SK-N-SH (cell line): ENCODE measurements around the gene PPP1R15B. TPM values are rescaled to one million over a fixed set of nuclear protein-coding genes. Genes with fewer than 3 reads are reported as not detected.

Experiments used
- CTCF ChIA-PET: fragments of 300-600, 350-600 bp; formaldehyde crosslinking; extraction: SDS; loops from one replicate; lab custom pipeline; 2021; lab: Yijun Ruan, JAX
- POLR2A ChIA-PET: fragments of 350-600 bp; sonication (Branson Sonifier 250); formaldehyde crosslinking; extraction: SDS; loops from one replicate; lab custom pipeline; 2020; ENCODE audit warnings: antibody characterized with exemption, inconsistent platforms; lab: Yijun Ruan, JAX
- DNase-seq: peaks from one replicate; pipeline ENCODE4 v3.0.0; 2012
- H2AFZ ChIP-seq: fragments of 200-600 bp; sonication (generic); 2 replicates; pipeline ENCODE4 v1.8.1; 2016; ENCODE audit warnings: antibody characterized with exemption, mild to moderate bottlenecking, low read depth
- H3F3A ChIP-seq: fragments of 200-600 bp; sonication (generic); replicated peaks from 2 replicates; pipeline ENCODE3; 2016; ENCODE audit warnings: antibody characterized with exemption, mild to moderate bottlenecking; ENCODE audit not compliant: insufficient read depth
- H3K27ac ChIP-seq, 2 experiments: fragments of 200-500 bp in 1 of 2; fragments of 200-600 bp in 1 of 2; sonication (Bioruptor generic) in 1 of 2; sonication (generic), shearing (Covaris generic) in 1 of 2; 2 replicates each; pipeline versions ENCODE4 v1.5.1 to v1.6.1; 2014 to 2016; ENCODE audit warnings: low read depth in 2 of 2, inconsistent platforms in 1 of 2, low read length in 1 of 2, mild to moderate bottlenecking in 1 of 2, mixed read lengths in 1 of 2
- H3K27me3 ChIP-seq: fragments of 200-600 bp; sonication (generic), shearing (Covaris generic); 2 replicates; pipeline ENCODE4 v1.6.1; 2016; ENCODE audit warnings: mixed run types; ENCODE audit not compliant: insufficient read depth
- H3K36me3 ChIP-seq, 2 experiments: fragments of 200-500 bp in 1 of 2; fragments of 200-600 bp in 1 of 2; sonication (Bioruptor generic) in 1 of 2; sonication (generic) in 1 of 2; replicated peaks in 1 of 2; 2 replicates each; pipeline versions ENCODE3 to v1.5.1; 2014 to 2016; ENCODE audit warnings: low read length in 1 of 2, mild to moderate bottlenecking in 1 of 2; ENCODE audit not compliant: insufficient read depth in 2 of 2, control insufficient read depth in 1 of 2
- H3K4me1 ChIP-seq, 2 experiments: fragments of 200-500 bp in 1 of 2; fragments of 200-600 bp in 1 of 2; sonication (Bioruptor generic) in 1 of 2; sonication (generic), shearing (Covaris generic) in 1 of 2; 2 replicates each; pipeline versions ENCODE4 v1.5.1 to v1.6.1; 2014 to 2016; ENCODE audit warnings: low read depth in 1 of 2, low read length in 1 of 2, mixed run types in 1 of 2; ENCODE audit not compliant: insufficient read depth in 2 of 2, control insufficient read depth in 1 of 2
- H3K4me2 ChIP-seq: fragments of 200-600 bp; sonication (generic), shearing (Covaris generic); 2 replicates; pipeline ENCODE4 v1.6.1; 2017; ENCODE audit warnings: mixed run types
- H3K4me3 ChIP-seq, 2 experiments: fragments of 200-500 bp in 1 of 2; fragments of 200-600 bp in 1 of 2; sonication (Bioruptor generic) in 1 of 2; sonication (generic), shearing (Covaris generic) in 1 of 2; 2 replicates each; pipeline versions ENCODE4 v1.5.1 to v1.8.1; 2014 to 2016; ENCODE audit warnings: low read depth in 2 of 2, inconsistent platforms in 1 of 2, low read length in 1 of 2, mild to moderate bottlenecking in 1 of 2, mixed read lengths in 1 of 2, moderate library complexity in 1 of 2
- H3K79me2 ChIP-seq: fragments of 200-600 bp; sonication (generic); 2 replicates; pipeline ENCODE4 v1.8.1; 2017; ENCODE audit warnings: mild to moderate bottlenecking; ENCODE audit not compliant: insufficient read depth
- H3K9ac ChIP-seq: fragments of 200-600 bp; sonication (generic); 2 replicates; pipeline ENCODE4 v1.6.1; 2017; ENCODE audit warnings: mixed run types
- H3K9me2 ChIP-seq: fragments of 200-600 bp; sonication (generic); 2 replicates; pipeline ENCODE4 v1.6.1; 2017; ENCODE audit warnings: mixed run types
- H3K9me3 ChIP-seq: fragments of 200-600 bp; sonication (generic); 2 replicates; pipeline ENCODE4 v1.6.1; 2017; ENCODE audit warnings: mixed run types, mild to moderate bottlenecking, moderate library complexity
- H4K20me1 ChIP-seq: fragments of 200-600 bp; sonication (generic); 2 replicates; pipeline ENCODE4 v1.6.1; 2017; ENCODE audit warnings: mild to moderate bottlenecking, mixed run types; ENCODE audit not compliant: insufficient read depth
- CHD2 ChIP-seq: fragments of 150-350 bp; IDR thresholded peaks from 2 replicates; pipeline ENCODE4 v1.6.1; 2018; ENCODE audit warnings: low read length; ENCODE audit not compliant: partially characterized antibody
- JUND ChIP-seq: IDR thresholded peaks from 2 replicates; pipeline ENCODE4 v1.4.0; 2012
- RAD21 ChIP-seq: IDR thresholded peaks from 2 replicates; pipeline ENCODE4 v1.6.1; 2012; ENCODE audit warnings: mild to moderate bottlenecking, low read length
- RCOR1 ChIP-seq: fragments of 150-350 bp; IDR thresholded peaks from 2 replicates; pipeline ENCODE4 v1.6.1; 2017; ENCODE audit warnings: antibody characterized with exemption, low read length
- RFX5 ChIP-seq: IDR thresholded peaks from 2 replicates; pipeline ENCODE4 v1.6.1; 2012; ENCODE audit warnings: mild to moderate bottlenecking, improper control_type of control experiment, low read length
- TCF12 ChIP-seq: IDR thresholded peaks from 2 replicates; pipeline ENCODE4 v1.4.0; 2012
- TEAD4 ChIP-seq: IDR thresholded peaks from 2 replicates; pipeline ENCODE4 v1.4.0; 2012; ENCODE audit warnings: mild to moderate bottlenecking, borderline replicate concordance; ENCODE audit not compliant: insufficient read depth
- USF1 ChIP-seq: IDR thresholded peaks from 2 replicates; pipeline ENCODE4 v1.4.0; 2012; ENCODE audit warnings: low read depth, borderline replicate concordance
- WGBS: methylation state at CpG from one replicate; pipeline ENCODE4 v1.1.6; 2017; ENCODE audit warnings: low lambda C conversion rate; 5-methylcytosine and 5-hydroxymethylcytosine counted together
- polyA plus RNA-seq, 3 experiments: library from polyadenylated mRNA; depleted of rRNA; stranded (reverse); fragments of >200 nt; gene quantifications; 2 replicates each; pipeline ENCODE4 v1.2.3, GENCODE V29; 2012
- TF ChIP-seq, protein P1 (sequence below): fragments of 150-350 bp; IDR thresholded peaks from 2 replicates; pipeline ENCODE4 v1.6.1; 2016; ENCODE audit warnings: mild to moderate bottlenecking, low read depth, low read length
- TF ChIP-seq, protein P2 (sequence below): fragments of 150-350 bp; IDR thresholded peaks from 2 replicates; pipeline ENCODE4 v1.6.1; 2017; ENCODE audit warnings: antibody characterized with exemption, low read length, low read depth, borderline replicate concordance

PPP1R15B gene
- polyA plus RNA-seq, 1 of the 3 experiments (the other 2 are of a cell fraction): 12.1 TPM

- TF ChIP-seq RCOR1 (peak; percentile 85), RAD21 (peak; percentile 80), TEAD4 (no peak), USF1 (peak; percentile 89), RFX5 (no peak), CHD2 (peak; percentile 68), TCF12 (peak; percentile 32; the same call in 1 of the 2 replicates)
- TF ChIP-seq, protein P1, sequence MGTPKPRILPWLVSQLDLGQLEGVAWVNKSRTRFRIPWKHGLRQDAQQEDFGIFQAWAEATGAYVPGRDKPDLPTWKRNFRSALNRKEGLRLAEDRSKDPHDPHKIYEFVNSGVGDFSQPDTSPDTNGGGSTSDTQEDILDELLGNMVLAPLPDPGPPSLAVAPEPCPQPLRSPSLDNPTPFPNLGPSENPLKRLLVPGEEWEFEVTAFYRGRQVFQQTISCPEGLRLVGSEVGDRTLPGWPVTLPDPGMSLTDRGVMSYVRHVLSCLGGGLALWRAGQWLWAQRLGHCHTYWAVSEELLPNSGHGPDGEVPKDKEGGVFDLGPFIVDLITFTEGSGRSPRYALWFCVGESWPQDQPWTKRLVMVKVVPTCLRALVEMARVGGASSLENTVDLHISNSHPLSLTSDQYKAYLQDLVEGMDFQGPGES: no peak
- TF ChIP-seq, protein P2, sequence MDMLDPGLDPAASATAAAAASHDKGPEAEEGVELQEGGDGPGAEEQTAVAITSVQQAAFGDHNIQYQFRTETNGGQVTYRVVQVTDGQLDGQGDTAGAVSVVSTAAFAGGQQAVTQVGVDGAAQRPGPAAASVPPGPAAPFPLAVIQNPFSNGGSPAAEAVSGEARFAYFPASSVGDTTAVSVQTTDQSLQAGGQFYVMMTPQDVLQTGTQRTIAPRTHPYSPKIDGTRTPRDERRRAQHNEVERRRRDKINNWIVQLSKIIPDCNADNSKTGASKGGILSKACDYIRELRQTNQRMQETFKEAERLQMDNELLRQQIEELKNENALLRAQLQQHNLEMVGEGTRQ: peak; percentile 73; the same call in 1 of the 2 replicates
Measured at GRCh38 chr1:204359474-204360255, 52.0 kb downstream of the PPP1R15B start, which contains the start of gene PLEKHA6 (continued).

DNA sequence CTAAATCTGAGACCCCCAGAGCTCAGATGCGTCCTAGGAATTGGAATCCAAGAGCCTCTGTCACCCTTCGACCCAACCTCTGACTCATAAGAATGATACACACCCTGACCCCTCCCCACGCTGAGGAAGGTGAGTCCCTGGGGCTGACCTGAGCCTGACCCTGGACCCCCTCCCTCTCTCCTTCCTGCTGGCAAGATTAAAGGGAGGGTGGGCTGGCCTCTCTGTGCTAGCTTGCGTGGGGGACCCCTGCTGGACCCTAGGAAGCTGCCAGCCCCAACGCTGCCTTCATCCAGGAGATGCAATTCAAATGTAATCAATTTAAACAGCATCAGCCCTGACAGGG is 52.5 kb downstream of the PPP1R15B start:
- H2AFZ ChIP-seq: no peak overlapping the region
- CTCF ChIA-PET: interaction anchor here (0.7 to 8.4 kb wide), 20 partner anchors 10 to 208 kb away, joined by 3 to 338 read pairs (median 12); partner anchors contain the start of genes ETNK2, GOLT1A and REN
- H4K20me1 ChIP-seq: no peaks in the 10 kb centered on the region
- TF ChIP-seq RAD21 (peak; percentile 38), JUND (no peak)
- TF ChIP-seq, all 33 proteins: peak for 1
- Histone ChIP-seq H3K9me3 (no peaks in the 10 kb centered on the region), H3K27ac (peak overlapping the region in 1 of 2 experiments; percentile 90; a peak in 2 of 4 replicates), H3K9ac (no peak overlapping the region), H3K27me3 (no peaks in the 10 kb centered on the region), H3K9me2 (no peaks in the 10 kb centered on the region), H3F3A (no peaks in the 10 kb centered on the region), H3K4me3 (peak overlapping the region; percentile 9 to 21; a peak in 3 of 4 replicates), H3K4me1 (peaks cover 4 to 47% of the 10 kb centered on the region in 2 experiments; a peak in 1 of 4 replicates), H3K36me3 (no peaks in the 10 kb centered on the region), H3K4me2 (peak overlapping the region; percentile 69; the same call in 1 of the 2 replicates), H3K79me2 (no peaks in the 10 kb centered on the region)
- DNase-seq: no peak
- POLR2A ChIA-PET: interaction anchor here (1.3 to 4.2 kb wide), 10 partner anchors 10 to 101 kb away, joined by 4 to 70 read pairs (median 12); no protein-coding TSS in a partner anchor
- WGBS: 9% methylated on average over 5 of the region's 5 CpGs
